Heart right ventricle (tissue), 16 donors: ENCODE measurements around the gene PLEKHG3. TPM values are rescaled to one million over a fixed set of nuclear protein-coding genes. Genes with fewer than 3 reads are reported as not detected.

ENCODE experiments used
- ATAC-seq, 8 donors: fragments of 200-7000 bp; cut with Tn5 transposase; one replicate each; pipeline ENCODE4 v1.9.1; 2020; ENCODE audit warnings: mild to moderate bottlenecking in 8 of 8, moderate library complexity in 8 of 8, moderate number of reproducible peaks in 1 of 8
- DNase-seq, 2 donors: peaks; one replicate each; pipeline ENCODE4 v3.0.0-alpha.2; 2020
- H3K27ac ChIP-seq, 10 donors: fragments of 200-600 bp; sonication (generic) in 2 of 10; one replicate each; pipeline versions ENCODE4 v1.5.0 to v1.8.0; 2020 to 2022; ENCODE audit warnings: mild to moderate bottlenecking in 3 of 10
- H3K27me3 ChIP-seq, 7 donors: fragments of 200-600 bp; one replicate each; pipeline ENCODE4 v1.8.0; 2021 to 2022; ENCODE audit warnings: mild to moderate bottlenecking in 2 of 7
- H3K36me3 ChIP-seq, 9 donors: fragments of 200-600 bp; sonication (generic) in 1 of 9; one replicate each; pipeline versions ENCODE4 v1.5.0 to v1.8.0; 2020 to 2022; ENCODE audit warnings: mild to moderate bottlenecking in 2 of 9
- H3K4me1 ChIP-seq, 9 donors: fragments of 200-600 bp; sonication (generic) in 1 of 9; one replicate each; pipeline versions ENCODE4 v1.5.0 to v1.8.0; 2020 to 2022; ENCODE audit warnings: mild to moderate bottlenecking in 4 of 9
- H3K4me3 ChIP-seq, 10 donors: fragments of 200-600 bp; sonication (generic) in 2 of 10; one replicate each; pipeline versions ENCODE4 v1.5.0 to v1.8.0; 2020 to 2022; ENCODE audit warnings: mild to moderate bottlenecking in 7 of 10, moderate library complexity in 2 of 10
- H3K9me3 ChIP-seq, 11 donors: fragments of 200-600 bp in 10 of 11; sonication (generic) in 2 of 11; one replicate each; pipeline versions ENCODE4 v1.5.0 to v1.8.0; 2013 to 2022; ENCODE audit warnings: mild to moderate bottlenecking in 2 of 11, control low read depth in 1 of 11, moderate library complexity in 1 of 11
- CTCF ChIP-seq, 9 donors: fragments of 200-600 bp; sonication (generic) in 2 of 9; IDR thresholded peaks; one replicate each; pipeline versions ENCODE4 v1.5.0 to v1.8.0; 2021 to 2022; ENCODE audit warnings: antibody characterized with exemption in 9 of 9, mild to moderate bottlenecking in 5 of 9, moderate library complexity in 1 of 9
- WGBS, 2 donors: extraction: QIAGEN DNeasy Blood & Tissue Kit; methylation state at CpG; one replicate each; pipeline ENCODE4 v1.1.7; 2013; ENCODE audit warnings: inconsistent platforms in 1 of 2; 5-methylcytosine and 5-hydroxymethylcytosine counted together
- intact Hi-C, 10 donors: fragments of 100-400 bp; cut with DNase I; formaldehyde crosslinking; loops; one replicate each; pipeline versions ENCODE4 v1.11.1 to v1.14.2; 2022
- polyA plus RNA-seq, 2 donors: library from polyadenylated mRNA; stranded (reverse); fragments of 200-250 nt; gene quantifications; one replicate each; pipeline ENCODE4 v1.2.3, GENCODE V29; 2013
- total RNA-seq, 10 donors: library from RNA; stranded (reverse); fragmentation: NEBNext Ultra II Directional in 3 of 10; extraction: Animal tissue kit (Norgen Biotek cat#: 25700) in 3 of 10; gene quantifications; one replicate each; pipeline versions ENCODE4 v1.2.1 to v1.2.4, GENCODE V29; 2021 to 2023
- donor health status: Arrhythmogenic right ventricular cardiomyopathy.
- donor health status: ischemic (EF 13 %, LVEDD 7.1; RV severe dilation, severe dysfunction).
- donor health status: healthy with polysubstance abuse.
- donor health status: DM: no; HTN: yes; CAD: no.
- donor health status: DM: no; HTN: no; CAD: no.
- donor health status: ischemic (EF 25% LVEDD 6.9; RV normal size, moderate dysfunction).
- donor health status: ischemic (EF 25% LVEDD 5.7; RV mildly dilated, moderate dysfunction).
- donor health status: healthy.
- donor health status: DM: yes; HTN: yes; CAD: no.
- donor health status: Ischemic cardiomyopathy.
- donor health status: ischemic (EF 35%, LVEDD 5.7; RV mildly dilated, moderate dysfunction).
- donor health status: nonischemic (EF 11% LVEDD 7.7; RV severe dilation, severe dysfunction).
- donor health status: DM: yes; HTN: yes; CAD: no.
- donor health status: PGD.
- donor health status: ischemic (EF 29% LVEDD 5.4; RV normal size, mild dysfunction).
- donor health status: nonischemic (EF 23%, LVEDD 6.1; RV moderate dilation, normal function).

PLEKHG3 gene
- total and polyA plus RNA-seq, 12 donors: 5.0 to 25.5 (median 15.4) TPM

- ATAC-seq (peak; percentile 25 to 82 (median 69)), DNase-seq (peak; percentile 85 to 87)
- H3K9me3 ChIP-seq: no peaks in the 10 kb centered on the region
- intact Hi-C loops: loop anchor here in 3 of 10 donors (5.0 kb wide), 3 partner anchors 35 to 90 kb away; no protein-coding TSS in a partner anchor
- H3K36me3 ChIP-seq: peaks cover 0 to 17% (median 0%) of the 10 kb centered on the region in 9 donors
- no peaks in the 10 kb centered on the region for H3K27me3 ChIP-seq
- H3K4me1 ChIP-seq: peaks cover 43 to 77% (median 69%) of the 10 kb centered on the region in 9 donors
- no peak overlapping the region for H3K4me3 ChIP-seq
- no peak for TF ChIP-seq CTCF (IDR thresholded peaks at IDR 0.05)
- WGBS, 2 donors: 12 to 13% methylated on average over 19 of the region's 19 CpGs
- H3K27ac ChIP-seq: peak overlapping the region; percentile 40 to 85 (median 74)
Observed at GRCh38 chr14:64762044-64763034, 58.1 kb downstream of the PLEKHG3 start.

GRCh38 chr14:64763085-64763782 lies 59.0 kb downstream of the PLEKHG3 start:
- WGBS, 2 donors: 78 to 86% methylated on average over 11 of the region's 11 CpGs
- intact Hi-C loops: loop anchor here in 3 of 10 donors (5.0 kb wide), 3 partner anchors 36 to 91 kb away; no protein-coding TSS in a partner anchor
- ATAC-seq (no peak), DNase-seq (no peak)
- H3K36me3 ChIP-seq: peaks cover 0 to 20% (median 0%) of the 10 kb centered on the region in 9 donors
- peaks cover 36 to 68% (median 60%) of the 10 kb centered on the region in 9 donors for H3K4me1 ChIP-seq
- H3K9me3 ChIP-seq: no peaks in the 10 kb centered on the region
- no peak for TF ChIP-seq CTCF (IDR thresholded peaks at IDR 0.05)
- no peak overlapping the region for H3K4me3 ChIP-seq
- H3K27me3 ChIP-seq: no peaks in the 10 kb centered on the region
- peak overlapping the region in 9 of 10 donors; percentile 36 to 85 (median 75) for H3K27ac ChIP-seq

- Histone ChIP-seq H3K36me3 (peaks cover 0 to 24% (median 0%) of the 10 kb centered on the region in 9 donors), H3K27ac (peak overlapping the region in 9 of 10 donors; percentile 32 to 85 (median 57)), H3K9me3 (no peaks in the 10 kb centered on the region), H3K27me3 (no peaks in the 10 kb centered on the region), H3K4me3 (peak overlapping the region in 6 of 10 donors; percentile 10 to 36 (median 28)), H3K4me1 (peaks cover 32 to 60% (median 52%) of the 10 kb centered on the region in 9 donors)
- ATAC-seq: peak in 1 of 8 donors; percentile 1
- intact Hi-C loops: loop anchor here in 9 of 10 donors (1.0 to 5.0 kb wide), 6 partner anchors 37 to 93 kb away; no protein-coding TSS in a partner anchor
- WGBS, 2 donors: 52 to 68% methylated on average over 18 of the region's 18 CpGs
- DNase-seq: no peak
- peak in 2 of 9 donors; percentile 6 to 11 for TF ChIP-seq CTCF (IDR thresholded peaks at IDR 0.05)
Observed at GRCh38 chr14:64763801-64764621, 59.8 kb downstream of the PLEKHG3 start.
